Measurements from ENCODE around the gene CTNND2. TPM values are rescaled to one million over a fixed set of nuclear protein-coding genes. Genes with fewer than 3 reads are reported as not detected.

The CTNND2 gene
- total RNA-seq (10 to 100 TPM; 36.2 to 62.8 (median 48.6) TPM), polyA plus RNA-seq (10 to 100 TPM in 1 of 2 donors, 1 to 10 TPM in 1; 9.2 to 30.7 TPM)

GRCh38 chr5:11904265-11904906 lies at the start of gene CTNND2:
TSS of gene CTNND2 (minus strand) at chr5:11904446. CDS start at chr5:11903853, 593 bp downstream.
- 1% methylated on average over 43 to 64 of the region's 64 CpGs for WGBS, 2 donors
- H3K36me3 ChIP-seq: no peaks in the 10 kb centered on the region
- peak within 1 kb of the TSS; percentile 63 to 96 (median 86) for H3K27ac ChIP-seq
- no peak for TF ChIP-seq CTCF (IDR thresholded peaks at IDR 0.05)
- H3K4me3 ChIP-seq: peak within 1 kb of the TSS; percentile 47 to 85 (median 68)
- no peaks in the 10 kb centered on the region for H3K27me3 ChIP-seq
- intact Hi-C loops (cut with DNase I): no loop called here
- ATAC-seq: peak; percentile 58 to 80 (median 70)
- FAIRE-seq: no peak
- H3K9me3 ChIP-seq: no peaks in the 10 kb centered on the region
- peak; percentile 66 to 91 (median 82) for DNase-seq
- H3K4me1 ChIP-seq: peaks cover 10 to 17% (median 16%) of the 10 kb centered on the region in 3 donors

GRCh38 chr5:11946317-11946716 lies 42.1 kb upstream of the CTNND2 start:
- FAIRE-seq (no peak), ATAC-seq (no peak), DNase-seq (no peak)
- no peaks in the 10 kb centered on the region for H3K4me1 ChIP-seq
- intact Hi-C loops (cut with DNase I): no loop called here
- no peak overlapping the region for H3K27ac ChIP-seq
- no peaks in the 10 kb centered on the region for H3K27me3 ChIP-seq
- H3K36me3 ChIP-seq: no peaks in the 10 kb centered on the region
- TF ChIP-seq CTCF (IDR thresholded peaks at IDR 0.05): no peak
- no peak overlapping the region for H3K4me3 ChIP-seq
- no peaks in the 10 kb centered on the region for H3K9me3 ChIP-seq

- Histone ChIP-seq H3K9me3 (no peaks in the 10 kb centered on the region), H3K27me3 (no peaks in the 10 kb centered on the region), H3K36me3 (no peaks in the 10 kb centered on the region), H3K27ac (no peak overlapping the region), H3K4me3 (no peak overlapping the region), H3K4me1 (no peaks in the 10 kb centered on the region)
- intact Hi-C loops (cut with DNase I): no loop called here
- no peak for ATAC-seq
- no peak for TF ChIP-seq CTCF (IDR thresholded peaks at IDR 0.05)
- no peak for DNase-seq
- no peak for FAIRE-seq
These were observed 37.3 kb upstream of the CTNND2 start for GRCh38 chr5:11941566-11941965.

- ATAC-seq (no peak), FAIRE-seq (no peak), DNase-seq (peak in 1 of 6 donors; percentile 37)
- intact Hi-C loops (cut with DNase I): no loop called here
- no peaks in the 10 kb centered on the region for H3K4me1 ChIP-seq
- H3K36me3 ChIP-seq: no peaks in the 10 kb centered on the region
- WGBS, 2 donors: 95 to 97% methylated on average over 20 of the region's 20 CpGs
- no peaks in the 10 kb centered on the region for H3K9me3 ChIP-seq
- no peak overlapping the region for H3K27ac ChIP-seq
- H3K27me3 ChIP-seq: no peaks in the 10 kb centered on the region
- no peak for TF ChIP-seq CTCF (IDR thresholded peaks at IDR 0.05)
- no peak overlapping the region for H3K4me3 ChIP-seq
These were observed 27.4 kb upstream of the CTNND2 start for GRCh38 chr5:11931638-11932037.

GRCh38 chr5:11928909-11929308 lies 24.7 kb upstream of the CTNND2 start:
- ATAC-seq (peak in 2 of 4 donors; percentile 26 to 32), FAIRE-seq (no peak), DNase-seq (no peak)
- WGBS, 2 donors: 53 to 64% methylated on average over 4 of the region's 4 CpGs
- no peaks in the 10 kb centered on the region for H3K27me3 ChIP-seq
- no peaks in the 10 kb centered on the region for H3K9me3 ChIP-seq
- intact Hi-C loops (cut with DNase I): no loop called here
- no peak overlapping the region for H3K27ac ChIP-seq
- no peak overlapping the region for H3K4me3 ChIP-seq
- no peak for TF ChIP-seq CTCF (IDR thresholded peaks at IDR 0.05)
- H3K36me3 ChIP-seq: no peaks in the 10 kb centered on the region
- no peaks in the 10 kb centered on the region for H3K4me1 ChIP-seq
